NOMO-1 (cell line): Measurements from ENCODE around the gene GPX2.

Source experiments
- DNase-seq, 2 experiments: peaks; one replicate each; lab custom pipeline; 2025; ENCODE audit not compliant: unreplicated experiment in 2 of 2; lab: John Stamatoyannopoulos, UW

GPX2 gene

GRCh38 chr14:64940336-64940910 lies 2.1 kb downstream of the GPX2 start:
- no peak for DNase-seq

- no peak for DNase-seq
Observed at GRCh38 chr14:64939817-64940190, 2.7 kb downstream of the GPX2 start.

- DNase-seq, result no peak
Observed at GRCh38 chr14:64938972-64939816, 3.4 kb downstream of the GPX2 start.

- DNase-seq, result no peak
Observed at GRCh38 chr14:64937821-64938193, 4.7 kb downstream of the GPX2 start.

- DNase-seq, result no peak
Observed at GRCh38 chr14:64937171-64937820, 5.2 kb downstream of the GPX2 start.

DNA sequence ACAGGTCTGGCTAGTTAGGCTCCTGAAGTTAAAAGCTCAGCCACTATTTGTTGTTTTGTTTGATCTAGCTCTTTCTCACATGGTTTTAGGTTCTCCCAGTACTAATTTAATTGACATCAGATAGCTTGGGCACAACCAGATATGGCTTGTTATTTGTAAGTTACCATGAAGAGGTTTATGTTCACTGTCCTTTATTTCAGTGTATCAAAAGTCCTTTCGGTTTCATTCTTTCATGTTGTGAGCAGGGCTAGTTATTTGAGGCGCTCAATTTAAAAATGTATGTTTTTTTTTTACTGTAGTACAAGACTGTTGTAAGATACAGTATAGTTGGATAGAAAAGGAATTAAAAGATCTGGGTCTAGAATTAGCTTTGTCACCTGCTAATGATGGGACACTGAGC lies 7.0 kb downstream of the GPX2 start:
- DNase-seq, result no peak

DNA sequence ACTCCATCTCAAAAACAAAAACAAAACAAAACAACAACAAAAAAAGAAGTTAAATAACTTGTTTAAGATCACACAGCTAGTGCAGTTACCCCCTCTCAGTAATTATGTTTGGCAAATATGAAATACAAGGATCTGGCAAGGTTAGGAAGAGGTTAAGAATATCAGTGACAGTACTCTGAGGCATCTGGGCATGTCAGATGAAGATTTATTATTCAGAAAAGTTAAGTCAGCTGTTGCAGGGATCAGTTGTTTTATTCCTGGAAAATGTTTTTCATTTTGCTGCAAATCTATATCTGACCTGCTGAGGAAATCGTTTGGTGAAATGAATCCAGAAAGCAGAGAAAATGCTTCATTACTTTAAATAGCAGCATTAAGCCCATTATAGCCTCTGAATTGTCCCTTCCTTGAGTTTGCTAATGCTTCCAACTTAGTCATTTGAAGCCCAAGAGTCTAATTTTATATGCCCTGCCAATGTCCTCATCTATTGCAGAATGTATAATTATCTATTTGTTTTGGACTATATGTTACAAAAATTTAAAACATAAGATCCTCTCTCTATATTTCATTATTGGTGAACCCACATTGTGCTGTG lies 8.1 kb downstream of the GPX2 start:
- DNase-seq, result no peak

GRCh38 chr14:64932231-64932630 lies 10.3 kb downstream of the GPX2 start:
- DNase-seq, result no peak

GRCh38 chr14:64931123-64931522 lies 11.4 kb downstream of the GPX2 start:
- no peak for DNase-seq

GRCh38 chr14:64930085-64930843 lies 12.3 kb downstream of the GPX2 start:
- no peak for DNase-seq

DNA sequence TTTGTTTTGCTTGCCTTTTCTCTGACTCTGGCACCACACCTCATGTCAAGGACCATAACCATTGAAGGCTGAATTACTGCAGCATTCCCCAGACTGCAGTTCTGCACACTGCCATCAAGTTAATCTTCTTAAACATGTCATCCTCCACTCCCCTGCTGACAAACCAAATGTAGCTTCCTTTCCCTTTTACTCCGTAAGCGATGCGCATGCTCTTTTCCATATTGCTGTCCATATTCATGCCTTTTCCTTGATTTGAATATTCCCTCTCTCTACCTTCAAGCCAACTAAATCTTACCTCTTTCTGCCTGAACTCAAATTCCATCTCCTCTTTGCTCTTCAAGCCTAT lies 13.6 kb downstream of the GPX2 start:
- no peak for DNase-seq

- DNase-seq, result no peak
Observed at GRCh38 chr14:64928239-64929013, 14.1 kb downstream of the GPX2 start.

- no peak for DNase-seq
Observed at GRCh38 chr14:64927031-64927430, 15.5 kb downstream of the GPX2 start.

DNA sequence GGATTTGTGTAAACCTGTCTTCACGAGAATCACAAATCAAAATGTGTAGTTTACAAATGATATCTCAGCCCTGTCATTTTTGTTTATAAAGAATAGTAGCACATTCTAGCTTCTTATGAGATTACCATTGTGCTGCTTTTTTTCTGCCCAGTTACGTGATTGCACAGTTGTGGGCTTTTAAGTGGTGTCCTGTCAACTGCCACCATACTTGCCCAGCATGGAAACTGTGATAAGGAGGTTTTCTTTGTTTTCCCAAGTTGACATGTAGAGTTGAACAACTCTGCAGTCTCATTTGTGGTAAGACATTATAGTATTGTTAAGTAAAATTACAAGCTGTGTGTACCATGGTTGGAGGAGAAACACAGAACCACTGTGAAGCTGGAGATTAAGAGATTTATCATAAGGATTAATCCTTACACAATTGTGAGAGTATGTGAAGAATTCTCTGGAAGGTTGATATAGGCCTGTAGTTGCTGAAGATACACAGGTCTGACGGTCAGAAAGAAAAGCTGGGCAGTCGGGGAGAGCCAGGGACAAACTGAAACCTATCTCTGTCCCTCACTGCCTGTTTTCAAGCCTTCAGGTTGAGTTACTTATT lies 16.0 kb downstream of the GPX2 start:
- no peak for DNase-seq

DNA sequence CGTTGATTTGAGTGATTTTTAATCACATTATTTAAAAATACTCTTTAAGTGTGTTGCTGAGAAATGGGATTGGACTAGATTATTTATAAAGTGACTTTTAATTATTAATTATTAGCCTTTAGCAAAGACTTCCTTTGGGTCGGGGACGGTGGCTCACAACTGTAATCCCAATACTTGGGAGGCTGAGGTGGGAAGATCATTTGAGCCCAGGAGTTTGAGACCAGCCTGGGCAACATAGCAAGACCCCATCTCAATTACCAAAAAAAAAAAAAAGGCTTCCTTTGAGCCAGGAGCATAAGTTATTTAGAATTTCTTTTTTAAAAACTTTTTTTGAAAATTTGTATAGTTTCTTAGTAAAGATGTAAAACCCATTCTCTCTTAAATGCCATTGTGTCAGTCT lies 19.5 kb downstream of the GPX2 start:
- DNase-seq, result no peak

- no peak for DNase-seq
Observed at GRCh38 chr14:64920465-64920864, 22.1 kb downstream of the GPX2 start.

DNA sequence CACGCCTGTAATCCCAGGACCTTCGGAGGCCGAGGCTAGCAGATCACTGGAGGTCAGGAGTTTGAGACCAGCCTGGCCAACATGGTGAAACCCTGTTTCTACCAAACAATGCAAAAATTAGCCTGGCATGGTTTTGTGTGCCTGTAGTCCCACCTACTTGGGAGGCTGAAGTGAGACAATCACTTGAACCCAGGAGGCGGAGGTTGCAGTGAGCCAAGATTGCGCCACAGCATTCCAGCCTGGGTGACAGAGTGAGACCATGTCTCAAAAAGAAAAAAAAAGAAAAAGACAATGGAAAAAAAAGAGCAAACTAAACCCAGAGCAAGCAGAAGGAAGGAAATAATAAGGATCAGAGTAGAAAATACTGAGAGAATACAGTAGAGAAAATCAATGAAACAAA lies 22.9 kb downstream of the GPX2 start:
- DNase-seq, result no peak

- DNase-seq, result no peak
Observed at GRCh38 chr14:64919215-64919614, 23.3 kb downstream of the GPX2 start.

DNA sequence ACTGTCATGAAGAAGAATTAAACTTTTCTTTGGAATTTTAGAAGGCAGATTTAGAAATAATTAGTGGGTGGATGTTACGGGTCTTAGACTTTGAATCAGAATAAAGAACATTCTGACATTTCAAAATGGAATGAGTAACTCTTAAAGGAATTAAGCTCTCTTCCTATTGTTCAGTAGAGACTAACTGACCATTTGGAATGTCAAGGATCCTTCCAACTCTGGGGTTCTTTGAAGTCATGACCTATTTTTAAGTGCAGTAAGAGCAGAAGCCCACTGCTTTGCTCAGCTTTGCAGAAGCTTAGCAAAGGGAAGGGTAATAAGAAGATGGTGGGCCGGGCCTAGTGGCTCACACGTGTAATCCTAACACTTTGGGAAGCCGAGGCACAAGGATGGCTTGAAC lies 24.3 kb downstream of the GPX2 start:
- DNase-seq, result no peak

DNA sequence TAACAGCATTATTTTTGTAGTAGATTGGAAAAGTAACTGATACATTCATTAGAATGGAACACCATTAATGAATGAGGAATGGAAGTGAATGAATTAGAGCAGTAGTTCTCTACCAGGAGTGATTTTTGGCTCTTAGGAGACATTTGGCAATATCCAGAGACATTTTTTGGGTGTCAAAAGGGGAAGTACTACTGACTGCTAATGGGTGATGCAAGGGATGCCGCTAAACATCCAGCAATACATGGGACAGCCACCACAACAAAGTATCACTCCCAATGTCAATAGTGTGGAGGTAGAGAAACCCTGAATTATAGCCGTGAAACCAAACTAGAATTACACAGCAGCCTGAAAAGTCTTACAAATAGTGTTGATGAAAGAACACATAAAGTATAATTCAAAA lies 26.7 kb downstream of the GPX2 start:
- peak; percentile 28 to 56 for DNase-seq
